GM19438 (cell line): Measurements from ENCODE around the gene KAT2B.
A peak's percentile ranks its signal among the peaks of the same experiment; 100 is the strongest.

Experiments
- ATAC-seq: cut with Tn5 transposase; IDR thresholded peaks from one replicate; pipeline ENCODE4 v1.9.1; 2021; ENCODE audit warnings: low read depth; ENCODE audit not compliant: unreplicated experiment

The KAT2B gene

GRCh38 chr3:20137647-20138046, 97.4 kb downstream of the KAT2B start:
- ATAC-seq = no peak

- ATAC-seq = no peak
Measured at GRCh38 chr3:20140881-20141280, 100.6 kb downstream of the KAT2B start.

- ATAC-seq = no peak
Measured at GRCh38 chr3:20141316-20141715, 101.1 kb downstream of the KAT2B start.

- no peak for ATAC-seq
Measured at GRCh38 chr3:20141851-20142250, 101.6 kb downstream of the KAT2B start.

GRCh38 chr3:20142517-20142916, 102.3 kb downstream of the KAT2B start:
- no peak for ATAC-seq

GRCh38 chr3:20143519-20143918, 103.3 kb downstream of the KAT2B start:
- no peak for ATAC-seq

- no peak for ATAC-seq
Measured at GRCh38 chr3:20145874-20146273, 105.6 kb downstream of the KAT2B start.

- no peak for ATAC-seq
Measured at GRCh38 chr3:20146301-20146700, 106.1 kb downstream of the KAT2B start.

- ATAC-seq = no peak
Measured at GRCh38 chr3:20147361-20147760, 107.1 kb downstream of the KAT2B start.

GRCh38 chr3:20148466-20148865, 108.2 kb downstream of the KAT2B start:
- ATAC-seq = no peak

GRCh38 chr3:20154078-20154477, 113.8 kb downstream of the KAT2B start:
- no peak for ATAC-seq

GRCh38 chr3:20154928-20155327, 114.7 kb downstream of the KAT2B start:
- ATAC-seq = no peak

- no peak for ATAC-seq
Measured at GRCh38 chr3:20160230-20160629, 120.0 kb downstream of the KAT2B start.

GRCh38 chr3:20161714-20162113, 121.5 kb downstream of the KAT2B start:
- ATAC-seq = no peak

- no peak for ATAC-seq
Measured at GRCh38 chr3:20173844-20174410, 133.7 kb downstream of the KAT2B start.

- ATAC-seq = no peak
Measured at GRCh38 chr3:20181276-20181675, 141.0 kb downstream of the KAT2B start.

GRCh38 chr3:20182206-20182605, 142.0 kb downstream of the KAT2B start:
- ATAC-seq = no peak

- peak; percentile 6 for ATAC-seq
Measured at GRCh38 chr3:20185331-20185678, 145.1 kb downstream of the KAT2B start.

GRCh38 chr3:20185679-20186599, 145.7 kb downstream of the KAT2B start, which contains the start of gene SGO1:
Gene SGO1 (minus strand): TSS chr3:20186206. CDS start chr3:20184027, 2,179 bp downstream.
- peak; percentile 94 for ATAC-seq

GRCh38 chr3:20186600-20187004, 146.4 kb downstream of the KAT2B start:
- ATAC-seq = peak; percentile 2

- ATAC-seq = no peak
Measured at GRCh38 chr3:20190991-20191390, 150.7 kb downstream of the KAT2B start.
